HL-60 (cell line): Measurements from ENCODE around the gene GLIPR1L1.
A peak's percentile ranks its signal among the peaks of the same experiment; 100 is the strongest.

Experiments
- DNase-seq, 2 experiments: peaks; one replicate each; pipeline ENCODE4 v3.0.0-alpha.2; 2010 to 2020; ENCODE audit warnings: low read depth in 1 of 2, low spot score in 1 of 2
- H3K27ac ChIP-seq: fragments of 250-450 bp; sonication (Bioruptor Pico); replicated peaks from 2 replicates; pipeline ENCODE4 v1.5.1; 2020; ENCODE audit warnings: mild to moderate bottlenecking, moderate library complexity
- H3K27me3 ChIP-seq: fragments of 250-450 bp; sonication (Bioruptor Pico); 2 replicates; pipeline ENCODE4 v1.5.1; 2021; ENCODE audit warnings: mild to moderate bottlenecking, moderate library complexity; ENCODE audit not compliant: insufficient read depth, poor library complexity, severe bottlenecking
- H3K4me3 ChIP-seq: replicated peaks from 2 replicates; pipeline ENCODE4 v1.5.1; 2011; ENCODE audit warnings: mild to moderate bottlenecking, control low read depth, low read length; ENCODE audit not compliant: insufficient read depth
- CTCF ChIP-seq: IDR thresholded peaks from one replicate; pipeline ENCODE4 v1.5.1; 2011; ENCODE audit warnings: low read length, control low read depth, inconsistent platforms; ENCODE audit not compliant: insufficient read depth
- GABPA ChIP-seq: IDR thresholded peaks from 2 replicates; pipeline ENCODE4 v1.6.1; 2012; ENCODE audit warnings: low read depth
- POLR2AphosphoS5 ChIP-seq: IDR thresholded peaks from 2 replicates; pipeline ENCODE4 v1.6.1; 2012; ENCODE audit warnings: low read depth
- REST ChIP-seq: IDR thresholded peaks from 2 replicates; pipeline ENCODE4 v1.6.1; 2012; ENCODE audit warnings: low read depth; ENCODE audit not compliant: insufficient replicate concordance
- SPI1 ChIP-seq: IDR thresholded peaks from 2 replicates; pipeline ENCODE4 v1.6.1; 2012; ENCODE audit warnings: low read depth, mild to moderate bottlenecking, borderline replicate concordance

Gene GLIPR1L1

GRCh38 chr12:75364919-75365318 lies 30.4 kb downstream of the GLIPR1L1 start:
- Histone ChIP-seq H3K27me3 (no peaks in the 10 kb centered on the region), H3K4me3 (no peak overlapping the region), H3K27ac (no peak overlapping the region)
- DNase-seq, result peak; percentile 72 to 89
- no peak for TF ChIP-seq CTCF
- TF ChIP-seq POLR2AphosphoS5, result no peak; the same call in 1 of the 2 replicates
- no peak for TF ChIP-seq REST
- peak; percentile 15; the same call in 1 of the 2 replicates for TF ChIP-seq SPI1
- TF ChIP-seq GABPA, result no peak

- Histone ChIP-seq H3K27me3 (no peaks in the 10 kb centered on the region), H3K27ac (no peak overlapping the region), H3K4me3 (no peak overlapping the region)
- DNase-seq, result no peak
- no peak for TF ChIP-seq SPI1
- no peak for TF ChIP-seq GABPA
- TF ChIP-seq POLR2AphosphoS5, result no peak
- no peak for TF ChIP-seq CTCF
- no peak for TF ChIP-seq REST
Observed at GRCh38 chr12:75366629-75367028, 32.2 kb downstream of the GLIPR1L1 start.

- DNase-seq, result no peak
- Histone ChIP-seq H3K27me3 (no peaks in the 10 kb centered on the region), H3K4me3 (no peak overlapping the region), H3K27ac (no peak overlapping the region)
- TF ChIP-seq REST, result no peak
Observed at GRCh38 chr12:75374971-75375370, 40.5 kb downstream of the GLIPR1L1 start.

GRCh38 chr12:75378354-75378753 lies 43.9 kb downstream of the GLIPR1L1 start:
- DNase-seq, result no peak
- TF ChIP-seq SPI1, result no peak
- no peak for TF ChIP-seq REST
- no peak for TF ChIP-seq CTCF
- TF ChIP-seq POLR2AphosphoS5, result no peak
- no peak for TF ChIP-seq GABPA
- H3K4me3 ChIP-seq, result no peak overlapping the region
- H3K27ac ChIP-seq, result no peak overlapping the region
- no peaks in the 10 kb centered on the region for H3K27me3 ChIP-seq
